Activated T-helper 2 cell treated with anti-CD3 and anti-CD28 coated beads, Interferon-gamma antibody, Interleukin-2, Interleukin-4, amounts not matched to agents 10 μg/mL and 5 μg/mL and 100 μg/mL, durations not matched to agents 14 hours and 24 hours and 36 hours (primary cell): Measurements from ENCODE around the gene ARHGAP22. TPM values are rescaled to one million over a fixed set of nuclear protein-coding genes. Genes with fewer than 3 reads are reported as not detected.
A peak's percentile ranks its signal among the peaks of the same experiment; 100 is the strongest.

Experiments
- DNase-seq: peaks from one replicate; pipeline ENCODE4 v3.0.0; 2021; ENCODE audit warnings: low spot score
- H3K27ac Mint-ChIP-seq: one replicate; pipeline ENCODE4 v1.8.0; 2021; ENCODE audit warnings: mixed read lengths
- H3K27me3 Mint-ChIP-seq: one replicate; pipeline ENCODE4 v1.8.0; 2021; ENCODE audit warnings: low read depth, mixed read lengths
- H3K36me3 Mint-ChIP-seq: one replicate; pipeline ENCODE4 v1.8.0; 2021; ENCODE audit warnings: low read depth, mixed read lengths
- H3K4me1 Mint-ChIP-seq: one replicate; pipeline ENCODE4 v1.8.0; 2021; ENCODE audit warnings: low read depth, mixed read lengths
- H3K4me3 Mint-ChIP-seq: one replicate; pipeline ENCODE4 v1.8.0; 2021; ENCODE audit warnings: low read depth, mild to moderate bottlenecking, moderate library complexity, mixed read lengths
- H3K9me3 Mint-ChIP-seq: one replicate; pipeline ENCODE4 v1.8.0; 2021; ENCODE audit warnings: mixed read lengths
- intact Hi-C: fragments of 100-400 bp; cut with micrococcal nuclease; formaldehyde crosslinking; loops from one replicate; pipeline ENCODE4 v1.15.1; 2023
- total RNA-seq: library from RNA; stranded (reverse); gene quantifications from 2 replicates; pipeline ENCODE4 v1.2.3, GENCODE V29; 2022

ARHGAP22 gene
- total RNA-seq, 1 donor from 2014 or later, result 0.43 TPM

GRCh38 chr10:48509974-48510692 is 94.7 kb downstream of the ARHGAP22 start:
- Mint-ChIP-seq H3K36me3 (no peaks in the 10 kb centered on the region), H3K27me3 (peaks cover 13% of the 10 kb centered on the region), H3K9me3 (peaks cover 9% of the 10 kb centered on the region), H3K4me3 (no peak overlapping the region), H3K27ac (no peak overlapping the region), H3K4me1 (no peaks in the 10 kb centered on the region)
- intact Hi-C loops, result no loop called here
- no peak for DNase-seq

- no peak for DNase-seq
- H3K4me1 Mint-ChIP-seq, result no peaks in the 10 kb centered on the region
- H3K4me3 Mint-ChIP-seq, result no peak overlapping the region
- no peaks in the 10 kb centered on the region for H3K36me3 Mint-ChIP-seq
- no peak overlapping the region for H3K27ac Mint-ChIP-seq
- H3K9me3 Mint-ChIP-seq, result peaks cover 3% of the 10 kb centered on the region
- intact Hi-C loops, result no loop called here
- peaks cover 10% of the 10 kb centered on the region for H3K27me3 Mint-ChIP-seq
Observed at GRCh38 chr10:48508791-48509772, 95.8 kb downstream of the ARHGAP22 start.

GRCh38 chr10:48507933-48508790 is 96.7 kb downstream of the ARHGAP22 start:
- Mint-ChIP-seq H3K4me1 (no peaks in the 10 kb centered on the region), H3K36me3 (no peaks in the 10 kb centered on the region), H3K9me3 (no peaks in the 10 kb centered on the region), H3K4me3 (no peak overlapping the region), H3K27me3 (peaks cover 4% of the 10 kb centered on the region), H3K27ac (no peak overlapping the region)
- intact Hi-C loops, result no loop called here
- DNase-seq, result no peak

- intact Hi-C loops, result no loop called here
- no peak for DNase-seq
- no peaks in the 10 kb centered on the region for H3K36me3 Mint-ChIP-seq
Observed at GRCh38 chr10:48507494-48507893, 97.4 kb downstream of the ARHGAP22 start.

GRCh38 chr10:48506147-48506917 is 98.5 kb downstream of the ARHGAP22 start:
- Mint-ChIP-seq H3K9me3 (no peaks in the 10 kb centered on the region), H3K27ac (no peak overlapping the region), H3K36me3 (no peaks in the 10 kb centered on the region), H3K27me3 (peaks cover 2% of the 10 kb centered on the region), H3K4me3 (no peak overlapping the region), H3K4me1 (no peaks in the 10 kb centered on the region)
- no peak for DNase-seq
- intact Hi-C loops, result loop anchor here (1.0 kb wide), 1 partner anchor 143 kb away; no protein-coding TSS in a partner anchor

More at GRCh38 chr10:48507494-48507893, 97.4 kb downstream of the ARHGAP22 start:
- no peak overlapping the region for H3K4me3 Mint-ChIP-seq
- H3K4me1 Mint-ChIP-seq, result no peaks in the 10 kb centered on the region
- H3K27me3 Mint-ChIP-seq, result peaks cover 2% of the 10 kb centered on the region
- no peak overlapping the region for H3K27ac Mint-ChIP-seq
- no peaks in the 10 kb centered on the region for H3K9me3 Mint-ChIP-seq

- no peaks in the 10 kb centered on the region for H3K9me3 Mint-ChIP-seq
- no peak overlapping the region for H3K4me3 Mint-ChIP-seq
- no peak overlapping the region for H3K27ac Mint-ChIP-seq
- no peaks in the 10 kb centered on the region for H3K4me1 Mint-ChIP-seq
- H3K27me3 Mint-ChIP-seq, result peaks cover 2% of the 10 kb centered on the region
- intact Hi-C loops, result loop anchor here (1.0 kb wide), 1 partner anchor 142 kb away; no protein-coding TSS in a partner anchor
- no peaks in the 10 kb centered on the region for H3K36me3 Mint-ChIP-seq
- no peak for DNase-seq
Observed at GRCh38 chr10:48505394-48506112, 99.3 kb downstream of the ARHGAP22 start.

- no peak for DNase-seq
- Mint-ChIP-seq H3K36me3 (no peaks in the 10 kb centered on the region), H3K27ac (no peak overlapping the region), H3K4me3 (no peak overlapping the region), H3K4me1 (no peaks in the 10 kb centered on the region), H3K9me3 (no peaks in the 10 kb centered on the region), H3K27me3 (peaks cover 2% of the 10 kb centered on the region)
- intact Hi-C loops, result no loop called here
Observed at GRCh38 chr10:48504141-48504885, 100.6 kb downstream of the ARHGAP22 start.

GRCh38 chr10:48503293-48503911 is 101.5 kb downstream of the ARHGAP22 start:
- Mint-ChIP-seq H3K9me3 (no peaks in the 10 kb centered on the region), H3K27me3 (peaks cover 2% of the 10 kb centered on the region), H3K4me3 (no peak overlapping the region), H3K27ac (no peak overlapping the region), H3K4me1 (no peaks in the 10 kb centered on the region), H3K36me3 (no peaks in the 10 kb centered on the region)
- peak; percentile 4 for DNase-seq
- intact Hi-C loops, result no loop called here

- no peak overlapping the region for H3K27ac Mint-ChIP-seq
- intact Hi-C loops, result no loop called here
- DNase-seq, result peak; percentile 5
- no peaks in the 10 kb centered on the region for H3K4me1 Mint-ChIP-seq
- H3K9me3 Mint-ChIP-seq, result no peaks in the 10 kb centered on the region
- no peak overlapping the region for H3K4me3 Mint-ChIP-seq
- H3K27me3 Mint-ChIP-seq, result peaks cover 2% of the 10 kb centered on the region
- no peaks in the 10 kb centered on the region for H3K36me3 Mint-ChIP-seq
Observed at GRCh38 chr10:48502791-48503190, 102.1 kb downstream of the ARHGAP22 start.

- no peaks in the 10 kb centered on the region for H3K9me3 Mint-ChIP-seq
- no peak overlapping the region for H3K27ac Mint-ChIP-seq
- intact Hi-C loops, result no loop called here
- no peak for DNase-seq
- H3K4me1 Mint-ChIP-seq, result no peaks in the 10 kb centered on the region
- no peaks in the 10 kb centered on the region for H3K36me3 Mint-ChIP-seq
- no peaks in the 10 kb centered on the region for H3K27me3 Mint-ChIP-seq
- no peak overlapping the region for H3K4me3 Mint-ChIP-seq
Observed at GRCh38 chr10:48501787-48502771, 102.8 kb downstream of the ARHGAP22 start.
